Astrocyte of the cerebellum (primary cell): ENCODE measurements around the gene TMEM126A.
A peak's percentile ranks its signal among the peaks of the same experiment; 100 is the strongest.
"Not testable (repeated sequence)": the region's sequence is repeated elsewhere in the genome, so short reads cannot be mapped to it uniquely, and the experiment has no call there.

Source experiments
- DNase-seq: peaks from one replicate; pipeline ENCODE4 v3.0.0-alpha.2; 2011; ENCODE audit warnings: low read depth
- H3K4me3 ChIP-seq: 2 replicates; pipeline ENCODE4 v1.5.1; 2011; ENCODE audit warnings: mild to moderate bottlenecking, low read depth, low read length, moderate library complexity
- CTCF ChIP-seq: IDR thresholded peaks from 2 replicates; pipeline ENCODE4 v1.5.1; 2012; ENCODE audit warnings: low read length, low read depth, moderate library complexity, mild to moderate bottlenecking; ENCODE audit errors: missing control alignments
- in situ Hi-C: cut with HindIII; loops from 2 replicates; pipeline ENCODE4 v1.10.0; 2017; ENCODE audit warnings: low sequenced_read_pairs

Gene TMEM126A

GRCh38 chr11:85647604-85648299, at the start of gene TMEM126A:
Gene TMEM126A (plus strand): TSS chr11:85647967. CDS start chr11:85650256, 2,289 bp downstream.
- DNase-seq, result peak; percentile 53
- TF ChIP-seq CTCF, result no peak
- peak within 1 kb of the TSS; percentile 80 for H3K4me3 ChIP-seq
- in situ Hi-C loops, result no loop called here

- in situ Hi-C loops, result no loop called here
- DNase-seq, result no peak
- TF ChIP-seq CTCF, result no peak
- H3K4me3 ChIP-seq, result no peak overlapping the region
Observed at GRCh38 chr11:85599083-85599482, 48.7 kb upstream of the TMEM126A start.

GRCh38 chr11:85602526-85603213, 45.1 kb upstream of the TMEM126A start:
- TF ChIP-seq CTCF, result no peak
- in situ Hi-C loops, result no loop called here
- DNase-seq, result no peak
- H3K4me3 ChIP-seq, result no peak overlapping the region

GRCh38 chr11:85603220-85603619, 44.5 kb upstream of the TMEM126A start:
- TF ChIP-seq CTCF, result no peak
- in situ Hi-C loops, result no loop called here
- DNase-seq, result no peak
- H3K4me3 ChIP-seq, result no peak overlapping the region

GRCh38 chr11:85606237-85606636, 41.5 kb upstream of the TMEM126A start:
- in situ Hi-C loops, DNase-seq, H3K4me3 ChIP-seq: not testable (repeated sequence)

- DNase-seq, in situ Hi-C loops, H3K4me3 ChIP-seq: not testable (repeated sequence)
Observed at GRCh38 chr11:85608621-85609020, 39.1 kb upstream of the TMEM126A start.

- H3K4me3 ChIP-seq, in situ Hi-C loops, DNase-seq: not testable (repeated sequence)
Observed at GRCh38 chr11:85609286-85609685, 38.5 kb upstream of the TMEM126A start.

- in situ Hi-C loops, DNase-seq, H3K4me3 ChIP-seq: not testable (repeated sequence)
Observed at GRCh38 chr11:85611643-85612042, 36.1 kb upstream of the TMEM126A start.

- H3K4me3 ChIP-seq, result no peak overlapping the region
- TF ChIP-seq CTCF, result no peak
- DNase-seq, result no peak
- in situ Hi-C loops, result no loop called here
Observed at GRCh38 chr11:85619499-85619898, 28.3 kb upstream of the TMEM126A start.
